Stomach smooth muscle (tissue), 2 donors: ENCODE measurements around the gene TAL2.

Source experiments
- H3K27ac ChIP-seq: one replicate; pipeline ENCODE4 v1.7.0; 2013; ENCODE audit warnings: mild to moderate bottlenecking, low read length, inconsistent platforms
- H3K27me3 ChIP-seq, 2 donors: one replicate each; pipeline ENCODE4 v1.7.0; 2013; ENCODE audit warnings: low read length in 2 of 2; ENCODE audit not compliant: insufficient read depth in 2 of 2, control insufficient read depth in 1 of 2
- H3K36me3 ChIP-seq, 2 donors: one replicate each; pipeline ENCODE4 v1.7.0; 2013; ENCODE audit warnings: low read length in 2 of 2; ENCODE audit not compliant: control insufficient read depth in 2 of 2, insufficient read depth in 2 of 2
- H3K4me1 ChIP-seq: one replicate; pipeline ENCODE4 v1.7.0; 2013; ENCODE audit warnings: low read length; ENCODE audit not compliant: control insufficient read depth, insufficient read depth
- H3K4me3 ChIP-seq, 2 donors: one replicate each; pipeline ENCODE4 v1.7.0; 2013; ENCODE audit warnings: low read length in 2 of 2
- H3K9ac ChIP-seq, 2 donors: one replicate each; pipeline ENCODE4 v1.7.0; 2013; ENCODE audit warnings: low read length in 2 of 2, mild to moderate bottlenecking in 1 of 2
- H3K9me3 ChIP-seq, 2 donors: one replicate each; pipeline ENCODE4 v1.7.0; 2013; ENCODE audit warnings: low read length in 2 of 2; ENCODE audit not compliant: control insufficient read depth in 2 of 2
- donor health status: healthy.
- donor health status: Pancreatic carcinoma.

Gene TAL2

DNA sequence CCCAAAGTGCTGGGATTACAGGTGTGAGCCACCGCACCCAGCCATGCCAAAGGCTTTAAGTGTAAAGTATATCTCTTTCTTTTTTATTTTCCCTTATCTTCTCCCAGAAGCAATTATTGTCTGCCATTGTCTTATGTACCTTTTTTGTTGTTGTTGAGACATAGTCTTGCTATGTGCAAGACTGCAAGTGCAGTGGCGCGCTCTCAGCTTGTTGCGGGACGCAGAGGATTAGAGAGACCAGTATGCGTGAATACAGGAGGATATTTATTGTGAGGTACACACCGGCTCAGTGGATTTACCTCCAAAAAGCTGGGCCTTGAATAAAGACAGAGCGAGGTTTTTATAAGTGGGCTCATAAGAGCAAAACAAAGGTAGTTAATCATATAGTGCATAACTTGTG, 43.9 kb downstream of the TAL2 start:
- no peaks in the 10 kb centered on the region for H3K4me1 ChIP-seq
- H3K27me3 ChIP-seq: no peaks in the 10 kb centered on the region
- no peak overlapping the region for H3K4me3 ChIP-seq
- peaks cover 2 to 3% of the 10 kb centered on the region in 2 donors for H3K36me3 ChIP-seq
- H3K9ac ChIP-seq: no peak overlapping the region
- no peak overlapping the region for H3K27ac ChIP-seq
- no peaks in the 10 kb centered on the region for H3K9me3 ChIP-seq

DNA sequence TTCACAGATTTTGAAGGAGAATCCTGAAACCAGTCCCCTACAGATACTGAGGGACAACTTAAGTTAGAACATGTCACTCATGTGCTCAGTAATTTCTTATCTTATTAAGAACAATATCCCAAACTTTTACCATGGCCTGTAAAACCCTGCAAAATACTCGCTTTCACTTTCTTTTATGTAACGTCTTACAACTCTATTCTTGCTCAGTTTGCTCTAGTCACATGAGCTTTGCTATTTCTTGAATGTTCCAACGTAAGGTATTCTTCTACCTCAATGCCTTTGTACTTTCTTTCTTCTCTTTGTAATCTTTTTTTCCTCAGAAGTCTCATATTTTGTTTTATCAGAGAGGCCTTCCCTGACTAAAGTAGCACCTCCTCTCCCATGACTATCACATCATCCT, 46.1 kb downstream of the TAL2 start:
- H3K27me3 ChIP-seq: no peaks in the 10 kb centered on the region
- H3K4me3 ChIP-seq: no peak overlapping the region
- H3K9me3 ChIP-seq: no peaks in the 10 kb centered on the region
- no peak overlapping the region for H3K27ac ChIP-seq
- H3K4me1 ChIP-seq: no peaks in the 10 kb centered on the region
- no peak overlapping the region for H3K9ac ChIP-seq
- H3K36me3 ChIP-seq: peaks cover 2 to 3% of the 10 kb centered on the region in 2 donors

DNA sequence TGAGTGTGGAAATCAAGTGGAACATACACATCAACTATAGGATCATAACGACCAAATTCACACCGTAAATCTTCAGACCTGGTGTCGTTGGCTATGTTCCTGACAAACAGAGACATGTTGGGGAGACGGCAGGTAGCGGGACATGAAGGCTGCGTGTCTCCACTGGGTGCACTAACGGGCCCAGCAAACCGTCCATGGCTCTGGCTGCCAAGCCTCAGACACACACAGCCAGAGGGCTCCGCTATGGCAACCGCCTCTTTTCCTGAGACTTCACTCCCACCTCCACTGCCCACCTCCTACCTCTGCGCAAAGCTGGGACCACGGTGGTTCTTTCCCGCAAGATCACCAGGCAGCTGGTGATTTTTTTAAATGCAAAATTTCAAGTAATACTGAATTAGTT, 48.4 kb downstream of the TAL2 start:
- Histone ChIP-seq H3K9ac (no peak overlapping the region), H3K27ac (no peak overlapping the region)

DNA sequence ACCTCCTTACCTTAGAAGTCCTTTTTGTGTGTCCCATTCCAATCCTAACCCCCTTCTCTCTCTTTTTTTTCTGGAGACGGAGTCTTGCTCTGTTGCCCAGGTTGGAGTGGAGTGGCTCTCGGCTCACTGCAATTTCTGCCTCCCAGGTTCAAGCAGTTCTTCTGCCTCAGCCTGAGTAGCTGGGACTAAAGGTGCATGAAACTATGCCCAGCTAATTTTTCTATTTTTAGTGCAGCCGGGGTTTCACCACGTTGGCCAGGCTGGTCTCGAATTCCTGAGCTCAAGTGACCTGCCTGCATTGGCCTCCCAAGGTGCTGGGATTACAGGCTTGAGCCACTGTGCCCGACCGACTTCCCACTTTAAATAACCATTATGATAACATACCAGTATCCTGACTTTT, 49.6 kb downstream of the TAL2 start:
- H3K9ac ChIP-seq: no peak overlapping the region
- no peak overlapping the region for H3K27ac ChIP-seq
- no peaks in the 10 kb centered on the region for H3K27me3 ChIP-seq
- H3K4me3 ChIP-seq: no peak overlapping the region
- no peaks in the 10 kb centered on the region for H3K4me1 ChIP-seq
- no peaks in the 10 kb centered on the region for H3K9me3 ChIP-seq
- peaks cover 2 to 3% of the 10 kb centered on the region in 2 donors for H3K36me3 ChIP-seq

More for the DNA sequence above, 48.4 kb downstream of the TAL2 start:
- Histone ChIP-seq H3K4me1 (no peaks in the 10 kb centered on the region), H3K9me3 (no peaks in the 10 kb centered on the region), H3K36me3 (peaks cover 2 to 3% of the 10 kb centered on the region in 2 donors), H3K4me3 (no peak overlapping the region), H3K27me3 (no peaks in the 10 kb centered on the region)

DNA sequence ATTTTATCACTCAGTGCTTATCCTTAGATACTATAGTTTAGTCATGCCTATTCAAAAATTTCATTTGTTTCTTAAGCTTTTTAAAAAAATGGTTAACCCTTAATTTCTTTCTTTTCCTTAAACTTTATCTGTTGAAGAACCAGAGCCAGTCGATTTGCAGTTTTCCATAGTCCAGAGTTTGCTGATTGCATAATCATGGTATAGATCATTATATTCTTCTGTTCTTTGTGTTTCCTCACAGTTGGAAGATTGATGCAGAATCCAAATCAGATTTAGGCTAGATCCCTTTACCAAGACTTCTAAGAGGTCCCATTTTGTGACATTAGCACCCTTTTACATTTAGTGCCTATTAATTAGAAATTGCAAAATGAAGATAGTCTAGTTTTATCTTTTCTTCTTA, 50.0 kb downstream of the TAL2 start:
- Histone ChIP-seq H3K36me3 (peaks cover 2 to 3% of the 10 kb centered on the region in 2 donors), H3K27me3 (no peaks in the 10 kb centered on the region), H3K4me3 (no peak overlapping the region), H3K4me1 (no peaks in the 10 kb centered on the region), H3K9ac (no peak overlapping the region), H3K9me3 (no peaks in the 10 kb centered on the region), H3K27ac (no peak overlapping the region)
